K562 (cell line): Measurements from ENCODE around the gene VILL. TPM values are rescaled to one million over a fixed set of nuclear protein-coding genes. Genes with fewer than 3 reads are reported as not detected.

Experiments used
- ATF2 ChIP-seq: sonication (generic); formaldehyde crosslinking; IDR thresholded peaks from 2 replicates; pipeline ENCODE4 v1.8.1; 2022; ENCODE audit warnings: missing genetic modification reagents
- PHB2 ChIP-seq: fragments of 450-650 bp; IDR thresholded peaks from 2 replicates; pipeline ENCODE4 v1.6.1; 2017; ENCODE audit warnings: low read depth
- POLR2B ChIP-seq: fragments of 450-650 bp; IDR thresholded peaks from 2 replicates; pipeline ENCODE4 v1.6.1; 2018; ENCODE audit warnings: low read depth; ENCODE audit not compliant: partially characterized antibody
- RBM15 ChIP-seq: fragments of 200-400 bp; formaldehyde crosslinking; IDR thresholded peaks from 2 replicates; pipeline ENCODE4 v1.6.1; 2018; ENCODE audit warnings: mild to moderate bottlenecking, low read length, moderate library complexity; ENCODE audit not compliant: insufficient read depth
- REST ChIP-seq, 2 experiments: fragments of 450-650 bp; formaldehyde crosslinking in 1 of 2; IDR thresholded peaks; 2 replicates each; pipeline versions ENCODE4 v1.4.0 to v1.6.1; 2014 to 2020; ENCODE audit warnings: mild to moderate bottlenecking in 2 of 2, borderline replicate concordance in 1 of 2, low read depth in 1 of 2
- ZKSCAN8 ChIP-seq: fragments of 200-800 bp; sonication (Bioruptor generic); IDR thresholded peaks from 2 replicates; pipeline ENCODE4 v1.6.1; 2016; ENCODE audit warnings: missing genetic modification characterization, missing compliant biosample characterization
- ZNF76 ChIP-seq: fragments of 250-450 bp; sonication (Bioruptor Pico); IDR thresholded peaks from 2 replicates; pipeline ENCODE4 v1.4.0; 2020; ENCODE audit warnings: mild to moderate bottlenecking, moderate library complexity, borderline replicate concordance
- ZSCAN32 ChIP-seq: fragments of 450-650 bp; formaldehyde crosslinking; IDR thresholded peaks from 2 replicates; pipeline ENCODE4 v1.4.0; 2020; ENCODE audit warnings: mild to moderate bottlenecking, moderate library complexity
- polyA plus RNA-seq, 8 experiments: library from polyadenylated mRNA; depleted of rRNA in 4 of 8; stranded (reverse) in 5 of 8; unstranded in 3 of 8; fragments of >200 nt; fragmentation: Nextera tagmentation in 2 of 8; fragmentation: Illumina TruSeq in 1 of 8; extraction: Ambion mirVana in 2 of 8; extraction: Trizol in 1 of 8; gene quantifications; 2 replicates each; pipeline versions ENCODE4 v1.2.1 to v1.2.3, GENCODE V29; 2011 to 2014; ENCODE audit warnings: inconsistent platforms in 1 of 8, missing spikeins in 1 of 8
- total RNA-seq, 7 experiments: library from RNA; depleted of rRNA in 6 of 7; stranded (reverse); fragments of >200 nt in 6 of 7; fragmentation: Illumina TruSeq in 2 of 7; extraction: Trizol in 2 of 7; gene quantifications; 2 replicates each; pipeline versions ENCODE4 v1.2.1 to v1.2.3, GENCODE V29; 2011 to 2021; ENCODE audit warnings: low replicate concordance in 1 of 7
- TF ChIP-seq, protein P1 (sequence below), 2 experiments: fragments of 150-350 bp in 1 of 2; IDR thresholded peaks; 2 replicates each; pipeline ENCODE4 v1.6.1; 2012 to 2016; ENCODE audit warnings: low read depth in 2 of 2, low read length in 2 of 2, mild to moderate bottlenecking in 1 of 2, moderate library complexity in 1 of 2

Gene VILL
- total and polyA plus RNA-seq, 9 of the 15 experiments (the other 6 are each of a cell fraction or from before 2014, with no cell fraction given), result 0.11 to 16.0 (median 8.8) TPM

- no peak for TF ChIP-seq REST (IDR thresholded peaks at IDR 0.05; ENCODE audit: borderline replicate concordance)
- TF ChIP-seq REST (CRISPR knock-in tag; IDR thresholded peaks at IDR 0.05; ENCODE audit: low read depth), result peak; percentile 81; the same call in 1 of the 2 replicates
- TF ChIP-seq ZKSCAN8 (CRISPR knock-in tag), result peak; percentile 28; the same call in 1 of the 2 replicates
- TF ChIP-seq, protein P1, sequence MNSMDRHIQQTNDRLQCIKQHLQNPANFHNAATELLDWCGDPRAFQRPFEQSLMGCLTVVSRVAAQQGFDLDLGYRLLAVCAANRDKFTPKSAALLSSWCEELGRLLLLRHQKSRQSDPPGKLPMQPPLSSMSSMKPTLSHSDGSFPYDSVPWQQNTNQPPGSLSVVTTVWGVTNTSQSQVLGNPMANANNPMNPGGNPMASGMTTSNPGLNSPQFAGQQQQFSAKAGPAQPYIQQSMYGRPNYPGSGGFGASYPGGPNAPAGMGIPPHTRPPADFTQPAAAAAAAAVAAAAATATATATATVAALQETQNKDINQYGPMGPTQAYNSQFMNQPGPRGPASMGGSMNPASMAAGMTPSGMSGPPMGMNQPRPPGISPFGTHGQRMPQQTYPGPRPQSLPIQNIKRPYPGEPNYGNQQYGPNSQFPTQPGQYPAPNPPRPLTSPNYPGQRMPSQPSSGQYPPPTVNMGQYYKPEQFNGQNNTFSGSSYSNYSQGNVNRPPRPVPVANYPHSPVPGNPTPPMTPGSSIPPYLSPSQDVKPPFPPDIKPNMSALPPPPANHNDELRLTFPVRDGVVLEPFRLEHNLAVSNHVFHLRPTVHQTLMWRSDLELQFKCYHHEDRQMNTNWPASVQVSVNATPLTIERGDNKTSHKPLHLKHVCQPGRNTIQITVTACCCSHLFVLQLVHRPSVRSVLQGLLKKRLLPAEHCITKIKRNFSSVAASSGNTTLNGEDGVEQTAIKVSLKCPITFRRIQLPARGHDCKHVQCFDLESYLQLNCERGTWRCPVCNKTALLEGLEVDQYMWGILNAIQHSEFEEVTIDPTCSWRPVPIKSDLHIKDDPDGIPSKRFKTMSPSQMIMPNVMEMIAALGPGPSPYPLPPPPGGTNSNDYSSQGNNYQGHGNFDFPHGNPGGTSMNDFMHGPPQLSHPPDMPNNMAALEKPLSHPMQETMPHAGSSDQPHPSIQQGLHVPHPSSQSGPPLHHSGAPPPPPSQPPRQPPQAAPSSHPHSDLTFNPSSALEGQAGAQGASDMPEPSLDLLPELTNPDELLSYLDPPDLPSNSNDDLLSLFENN (IDR thresholded peaks at IDR 0.05; ENCODE audit: low read depth in 2 of 2, low read length in 2 of 2), result peak in 1 of 2 experiments; percentile 77; a peak in 2 of 4 replicates
- TF ChIP-seq ZSCAN32 (CRISPR knock-in tag), result 0 out of 2 replicates have a peak, but pooled peaks have one; percentile 1
- no peak for TF ChIP-seq RBM15
- TF ChIP-seq PHB2, result peak; percentile 30; the same call in 1 of the 2 replicates
- no peak for TF ChIP-seq ATF2 (CRISPR knock-in tag)
- peak; percentile 97 for TF ChIP-seq POLR2B
- peak; percentile 66; the same call in 1 of the 2 replicates for TF ChIP-seq ZNF76 (CRISPR knock-in tag)
Observed at GRCh38 chr3:37993820-37994638, 3.4 kb downstream of the VILL start (continued).
